GM21825 (cell line): ENCODE measurements around the gene FRAS1.
A peak's percentile ranks its signal among the peaks of the same experiment; 100 is the strongest.
"Not testable (repeated sequence)": the region's sequence is repeated elsewhere in the genome, so short reads cannot be mapped to it uniquely, and the experiment has no call there.

ENCODE experiments used
- ATAC-seq: cut with Tn5 transposase; IDR thresholded peaks from one replicate; pipeline ENCODE4 v1.9.1; 2021; ENCODE audit warnings: mild to moderate bottlenecking, moderate library complexity; ENCODE audit not compliant: unreplicated experiment

Gene FRAS1

DNA sequence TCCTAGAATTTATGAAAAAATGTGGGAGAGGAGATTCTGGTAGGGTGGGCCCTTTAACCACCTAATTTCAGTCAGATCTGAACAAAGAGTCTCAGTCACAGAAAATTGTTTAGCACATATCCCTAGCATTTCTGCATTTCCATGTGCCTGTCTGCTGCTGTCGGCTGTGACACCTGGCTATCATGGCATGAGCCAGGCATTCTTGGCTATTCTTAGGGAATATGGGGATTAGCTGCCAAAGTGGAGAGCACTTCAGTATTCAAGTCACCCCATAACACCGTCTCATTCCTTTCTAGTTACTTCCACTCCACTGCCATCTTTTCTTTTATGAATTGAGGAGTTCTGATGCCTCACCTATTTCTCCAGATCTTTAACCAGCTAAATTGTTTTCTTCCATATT lies 211.5 kb downstream of the FRAS1 start:
- ATAC-seq: no peak

DNA sequence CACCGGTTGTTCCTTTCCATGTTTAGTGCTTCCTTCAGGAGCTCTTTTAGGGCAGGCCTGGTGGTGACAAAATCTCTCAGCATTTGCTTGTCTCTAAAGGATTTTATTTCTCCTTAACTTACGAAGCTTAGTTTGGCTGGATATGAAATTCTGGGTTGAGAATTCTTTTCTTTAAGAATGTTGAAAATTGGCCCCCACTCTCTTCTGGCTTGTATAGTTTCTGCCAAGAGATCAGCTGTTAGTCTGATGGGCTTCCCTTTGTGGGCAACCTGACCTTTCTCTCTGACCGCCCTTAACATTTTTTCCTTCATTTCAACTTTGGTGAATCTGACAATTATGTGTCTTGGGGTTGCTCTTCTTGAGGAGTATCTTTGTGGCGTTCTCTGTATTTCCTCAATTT lies 218.3 kb downstream of the FRAS1 start:
- not testable (repeated sequence) for ATAC-seq

GRCh38 chr4:78286281-78286680 lies 229.2 kb downstream of the FRAS1 start:
- ATAC-seq: no peak

DNA sequence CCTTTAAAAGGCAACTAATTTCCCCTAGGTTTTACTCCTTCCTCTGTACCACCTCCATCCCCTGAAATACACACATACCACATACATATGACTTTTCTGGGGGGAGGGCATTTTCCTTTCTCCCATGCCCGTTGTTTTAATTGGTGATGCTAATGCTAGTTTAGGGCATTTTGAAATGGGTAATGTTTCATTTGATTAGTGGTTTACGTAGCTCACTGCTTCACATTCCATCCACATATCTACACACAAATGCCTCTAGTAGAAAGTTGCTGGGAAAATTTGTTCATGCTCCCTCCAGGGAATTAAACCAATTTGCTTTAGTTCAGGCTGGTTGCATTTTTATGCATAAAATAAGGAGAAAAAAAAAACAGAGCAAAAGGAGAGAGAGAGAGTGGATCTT lies 231.2 kb downstream of the FRAS1 start:
- no peak for ATAC-seq

DNA sequence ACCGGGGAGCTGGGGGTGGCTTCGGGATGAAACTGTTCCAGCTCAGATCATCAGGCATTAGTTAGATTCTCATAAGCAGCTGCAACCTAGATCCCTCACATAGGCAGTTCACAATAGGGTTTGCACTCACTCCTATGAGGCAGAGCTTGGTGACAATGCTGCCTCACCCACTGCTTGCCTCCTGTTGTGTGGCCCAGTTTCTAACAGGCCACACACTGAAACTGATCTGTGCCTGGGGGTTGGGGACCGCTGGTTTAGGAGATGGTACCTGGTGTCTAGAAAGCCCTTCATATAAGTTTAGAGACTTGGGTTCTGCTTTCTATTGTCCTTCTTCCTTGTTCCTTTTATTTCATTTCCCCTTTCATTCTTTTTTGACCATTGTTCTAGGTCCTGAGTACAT lies 234.2 kb downstream of the FRAS1 start:
- ATAC-seq: no peak

- ATAC-seq: no peak
Observed at GRCh38 chr4:78292341-78292740, 235.2 kb downstream of the FRAS1 start.

- no peak for ATAC-seq
Observed at GRCh38 chr4:78292856-78293255, 235.7 kb downstream of the FRAS1 start.

GRCh38 chr4:78293348-78293747 lies 236.2 kb downstream of the FRAS1 start:
- ATAC-seq: no peak

DNA sequence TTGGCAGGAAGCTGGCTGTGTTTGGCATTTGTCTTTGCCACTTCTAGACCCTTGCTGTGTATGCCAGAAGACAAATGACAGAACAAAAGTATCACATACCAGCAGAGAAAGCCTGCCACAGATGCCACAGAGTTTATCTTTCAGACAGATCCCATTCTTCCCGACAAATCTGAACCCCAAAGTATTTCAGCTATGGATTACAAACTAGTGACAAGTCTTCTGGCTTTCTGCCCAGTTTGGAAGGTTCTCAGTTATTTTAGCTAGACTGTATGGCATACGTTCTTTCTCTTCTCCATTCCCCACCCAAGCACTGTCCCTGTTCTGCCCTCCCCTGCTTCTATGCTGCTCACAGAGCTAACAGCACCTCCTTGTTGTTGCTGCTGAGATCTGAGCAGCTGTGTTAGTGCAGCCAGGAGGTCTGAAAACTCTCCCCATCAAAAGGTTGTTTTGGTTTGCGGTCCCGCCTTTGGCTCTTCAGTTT lies 236.7 kb downstream of the FRAS1 start:
- no peak for ATAC-seq

- ATAC-seq: no peak
Observed at GRCh38 chr4:78296261-78296660, 239.1 kb downstream of the FRAS1 start.

DNA sequence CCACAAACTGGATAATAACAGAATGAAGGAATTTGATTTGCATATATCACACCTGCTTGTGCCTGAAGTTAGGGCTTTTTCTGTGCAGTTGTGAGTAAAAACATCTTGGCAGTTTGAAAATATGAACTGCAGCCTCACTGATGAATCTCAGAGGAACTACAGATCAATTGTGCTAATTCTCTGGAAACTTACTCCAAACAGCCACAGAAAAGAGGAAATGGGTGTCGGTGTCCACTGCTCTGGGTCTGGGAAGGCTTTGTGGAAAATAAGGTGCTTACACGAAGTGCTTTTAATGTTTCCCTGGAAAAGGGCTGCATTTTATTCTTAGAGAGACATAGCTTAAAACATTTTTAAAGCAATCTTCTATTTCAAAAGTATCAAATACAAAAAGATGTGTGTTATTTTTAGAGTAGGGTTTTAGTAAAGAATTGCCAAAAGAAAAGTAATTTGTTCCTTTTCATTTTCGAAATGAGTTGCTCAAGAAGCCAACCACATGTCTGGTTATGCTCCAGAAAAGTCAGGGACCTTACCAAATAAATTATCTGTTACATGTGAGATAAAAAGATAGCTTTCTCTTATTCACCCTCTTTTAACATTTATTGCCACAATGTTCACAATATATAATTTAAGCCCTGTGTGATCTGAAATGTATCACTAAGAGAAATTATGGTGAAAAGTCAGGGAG lies 240.1 kb downstream of the FRAS1 start:
- ATAC-seq: peak; percentile 50

DNA sequence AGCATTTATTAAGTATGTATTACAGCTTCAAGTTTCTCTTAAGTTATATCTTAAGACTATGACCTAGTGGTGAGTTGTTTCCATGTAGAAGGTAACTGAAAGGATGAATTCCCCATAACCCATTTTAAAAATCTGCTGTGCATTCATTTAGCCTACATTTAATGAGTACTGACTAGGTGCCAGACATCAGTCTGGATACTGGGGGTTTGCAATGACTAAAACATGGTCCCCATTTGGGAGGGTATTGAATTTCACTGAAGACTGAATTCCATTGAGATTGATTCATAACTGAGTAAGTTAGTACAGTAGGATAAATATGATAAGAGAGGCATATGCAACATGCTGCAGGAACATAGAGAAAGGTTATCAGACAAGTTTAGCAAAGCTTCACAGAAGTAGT lies 241.5 kb downstream of the FRAS1 start:
- no peak for ATAC-seq

DNA sequence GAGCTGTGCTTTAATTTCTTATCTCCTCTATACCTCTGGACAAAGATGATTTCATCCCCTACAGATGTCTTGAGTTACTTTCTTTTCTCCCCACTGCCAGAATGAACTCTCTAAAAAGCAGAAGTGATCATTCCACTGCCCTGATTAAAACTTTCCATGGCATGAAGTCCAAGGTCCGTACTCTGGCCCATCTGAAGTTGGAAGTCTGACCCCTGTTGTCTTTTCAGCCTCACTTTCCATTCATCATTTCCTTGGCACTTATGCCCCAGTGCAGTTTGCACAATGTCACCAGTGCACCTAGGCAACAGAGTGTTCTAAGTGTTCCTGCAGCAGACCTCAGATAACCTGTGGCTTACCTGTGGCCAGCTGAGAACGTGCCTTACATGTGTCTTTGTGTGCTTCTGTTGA lies 242.4 kb downstream of the FRAS1 start:
- ATAC-seq: no peak

- ATAC-seq: not testable (repeated sequence)
Observed at GRCh38 chr4:78307263-78307662, 250.1 kb downstream of the FRAS1 start.

- ATAC-seq: no peak
Observed at GRCh38 chr4:78308517-78308916, 251.4 kb downstream of the FRAS1 start.

DNA sequence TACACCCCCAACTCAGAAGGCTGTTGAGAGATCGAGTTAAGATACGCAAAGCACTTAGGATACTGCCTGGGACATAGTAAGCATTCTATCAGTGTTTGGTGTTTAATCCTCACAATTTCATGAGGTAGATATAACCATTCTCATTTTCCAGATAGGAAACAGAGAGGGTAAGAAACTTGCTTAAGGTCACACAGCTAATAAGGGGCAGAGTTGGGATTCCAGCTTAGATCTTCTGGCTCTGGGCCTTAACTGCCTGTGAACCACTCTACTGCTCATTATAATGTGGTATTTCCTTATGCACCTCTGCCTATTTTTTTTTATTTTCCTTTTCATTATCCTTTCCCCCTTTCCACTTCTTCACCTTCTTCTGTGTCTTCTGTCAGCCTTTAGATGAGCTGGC lies 252.2 kb downstream of the FRAS1 start:
- no peak for ATAC-seq

GRCh38 chr4:78310007-78310739 lies 253.1 kb downstream of the FRAS1 start:
- ATAC-seq: no peak

DNA sequence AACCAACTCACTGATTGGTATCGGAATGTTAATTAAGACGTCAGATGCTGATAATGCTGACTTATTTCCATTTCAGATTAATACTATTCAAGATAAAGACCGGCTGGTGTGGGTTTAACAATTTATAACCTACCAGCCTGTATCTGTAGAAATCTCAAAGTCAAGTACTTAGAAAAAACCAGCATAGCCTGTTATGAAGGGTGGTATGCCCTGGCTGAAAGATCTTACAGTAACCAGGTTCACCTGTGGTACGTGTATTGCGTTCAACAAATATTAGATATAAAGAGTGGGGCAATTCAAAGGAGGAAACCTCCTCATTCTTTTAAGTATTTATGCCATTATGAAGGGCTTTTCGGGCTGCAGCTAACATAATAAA lies 253.6 kb downstream of the FRAS1 start:
- ATAC-seq: no peak

GRCh38 chr4:78311306-78311705 lies 254.2 kb downstream of the FRAS1 start:
- ATAC-seq: no peak

DNA sequence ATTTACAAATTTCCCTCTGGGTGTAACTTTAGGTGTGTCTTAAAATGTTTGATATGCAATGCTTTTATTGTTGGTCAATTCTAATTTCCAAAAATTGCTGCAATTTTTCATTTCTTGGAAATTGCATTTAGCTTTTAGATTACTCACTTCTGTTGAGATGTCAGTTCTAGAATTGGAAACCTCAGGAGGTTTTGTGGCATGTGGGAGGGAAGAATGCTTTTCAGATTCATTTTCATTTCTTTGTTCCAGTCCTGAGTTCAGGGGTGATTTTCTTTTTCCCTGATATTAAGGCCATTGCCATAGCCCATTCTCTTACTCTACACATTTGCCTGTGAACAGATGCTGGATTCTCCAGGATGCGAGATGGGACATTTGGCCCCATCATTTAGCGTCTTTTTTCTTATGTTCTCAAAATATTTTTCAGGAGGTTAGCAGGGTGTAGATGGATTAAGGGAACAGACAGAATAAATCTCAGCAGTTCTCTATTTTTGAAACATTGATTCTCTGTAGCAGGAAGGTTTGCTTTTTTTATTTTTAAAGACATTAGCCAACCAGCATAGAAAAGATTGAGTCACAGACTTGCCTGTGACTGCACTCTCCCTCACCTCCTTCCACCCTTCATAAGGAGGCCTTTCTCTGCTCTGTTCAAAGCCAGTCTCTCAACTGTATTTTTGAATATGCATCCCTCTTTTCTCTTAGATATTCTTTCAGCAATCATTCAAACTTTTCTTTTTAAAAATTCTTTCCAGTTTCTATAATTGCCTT lies 256.0 kb downstream of the FRAS1 start:
- ATAC-seq: no peak

- no peak for ATAC-seq
Observed at GRCh38 chr4:78313754-78314120, 256.6 kb downstream of the FRAS1 start.

DNA sequence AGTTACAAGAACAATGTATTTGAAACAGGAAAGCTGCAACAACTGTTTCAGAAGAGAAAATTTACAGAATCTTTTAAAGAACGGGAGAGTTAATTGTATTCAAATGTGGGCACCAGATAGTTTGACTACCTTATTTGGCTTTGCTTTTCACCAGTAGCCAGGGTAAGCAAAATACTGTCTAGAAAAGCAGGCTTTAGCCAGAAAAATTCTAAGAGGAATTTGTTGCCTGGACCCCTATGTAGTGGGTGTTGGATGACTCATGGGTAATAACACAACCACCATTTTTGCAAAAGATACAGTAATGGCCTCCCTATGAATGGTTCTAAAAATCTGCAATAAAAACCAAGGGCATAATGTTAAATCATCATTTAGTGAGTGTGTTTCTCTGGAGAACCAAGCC lies 261.0 kb downstream of the FRAS1 start:
- no peak for ATAC-seq
